DOHH2 (cell line): ENCODE measurements around the gene GIT1.

Source experiments
- EZH2phosphoT487 ChIP-seq: fragments of 200-600 bp; sonication (generic); IDR thresholded peaks from 2 replicates; pipeline ENCODE4 v1.6.1; 2017; ENCODE audit warnings: borderline replicate concordance, mild to moderate bottlenecking, antibody characterized with exemption, low read length, moderate library complexity, mixed read lengths
- TF ChIP-seq, protein P1 (sequence below): fragments of 200-600 bp; sonication (generic); IDR thresholded peaks from one replicate; pipeline ENCODE4 v1.5.1; 2014; ENCODE audit warnings: antibody characterized with exemption, mild to moderate bottlenecking, low read depth, low read length; ENCODE audit not compliant: poor library complexity, severe bottlenecking

DNA sequence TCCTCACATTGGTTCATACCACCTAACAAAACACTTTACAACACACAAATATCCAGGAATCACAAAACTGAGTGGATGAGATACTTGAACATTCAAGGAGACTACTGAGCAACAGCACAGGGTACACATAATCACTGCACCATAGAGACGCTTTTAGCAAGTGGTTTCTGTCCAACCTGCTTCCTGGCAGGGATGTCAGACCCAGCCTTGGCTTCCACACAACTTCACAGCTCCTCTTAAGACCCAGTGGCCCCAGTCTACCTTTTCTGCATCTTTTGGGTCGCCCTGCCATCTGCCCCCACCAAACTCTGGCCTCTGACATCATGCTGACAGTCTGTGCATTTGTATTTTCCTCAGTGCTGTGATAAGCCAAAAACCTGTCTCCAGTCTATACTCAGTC lies 39.2 kb upstream of the GIT1 start:
- TF ChIP-seq, protein P1, sequence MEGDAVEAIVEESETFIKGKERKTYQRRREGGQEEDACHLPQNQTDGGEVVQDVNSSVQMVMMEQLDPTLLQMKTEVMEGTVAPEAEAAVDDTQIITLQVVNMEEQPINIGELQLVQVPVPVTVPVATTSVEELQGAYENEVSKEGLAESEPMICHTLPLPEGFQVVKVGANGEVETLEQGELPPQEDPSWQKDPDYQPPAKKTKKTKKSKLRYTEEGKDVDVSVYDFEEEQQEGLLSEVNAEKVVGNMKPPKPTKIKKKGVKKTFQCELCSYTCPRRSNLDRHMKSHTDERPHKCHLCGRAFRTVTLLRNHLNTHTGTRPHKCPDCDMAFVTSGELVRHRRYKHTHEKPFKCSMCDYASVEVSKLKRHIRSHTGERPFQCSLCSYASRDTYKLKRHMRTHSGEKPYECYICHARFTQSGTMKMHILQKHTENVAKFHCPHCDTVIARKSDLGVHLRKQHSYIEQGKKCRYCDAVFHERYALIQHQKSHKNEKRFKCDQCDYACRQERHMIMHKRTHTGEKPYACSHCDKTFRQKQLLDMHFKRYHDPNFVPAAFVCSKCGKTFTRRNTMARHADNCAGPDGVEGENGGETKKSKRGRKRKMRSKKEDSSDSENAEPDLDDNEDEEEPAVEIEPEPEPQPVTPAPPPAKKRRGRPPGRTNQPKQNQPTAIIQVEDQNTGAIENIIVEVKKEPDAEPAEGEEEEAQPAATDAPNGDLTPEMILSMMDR: no peak
- TF ChIP-seq EZH2phosphoT487: no peak
